GM21528 (cell line): ENCODE results near the gene SPPL3.
"Not testable (repeated sequence)": the region's sequence is repeated elsewhere in the genome, so short reads cannot be mapped to it uniquely, and the experiment has no call there.

Experiments used
- ATAC-seq: cut with Tn5 transposase; IDR thresholded peaks from one replicate; pipeline ENCODE4 v1.9.1; 2021; ENCODE audit warnings: mild to moderate bottlenecking, moderate library complexity; ENCODE audit not compliant: unreplicated experiment, low FRiP score

Gene SPPL3

DNA sequence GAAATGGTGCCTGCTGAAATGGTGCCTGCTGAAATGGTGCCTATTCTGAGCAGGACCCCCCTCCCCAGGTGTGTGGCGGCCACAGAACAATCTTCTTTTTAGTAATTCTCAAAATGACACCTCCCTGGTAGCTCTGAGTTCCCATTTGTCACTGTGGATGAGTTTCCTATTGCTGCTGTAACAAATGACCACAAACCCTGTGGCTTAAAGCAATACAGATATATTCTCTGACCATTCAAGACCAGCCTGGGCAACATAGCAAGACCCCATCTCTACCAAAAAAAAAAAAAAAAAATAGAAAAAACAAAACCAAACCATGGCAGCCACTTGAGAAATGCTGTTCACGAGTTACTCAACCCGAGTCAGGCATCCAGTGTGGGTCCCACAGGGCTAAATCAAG, 170.6 kb downstream of the SPPL3 start:
- no peak for ATAC-seq

- ATAC-seq, result not testable (repeated sequence)
Observed at GRCh38 chr12:120732198-120732597, 172.0 kb downstream of the SPPL3 start.

DNA sequence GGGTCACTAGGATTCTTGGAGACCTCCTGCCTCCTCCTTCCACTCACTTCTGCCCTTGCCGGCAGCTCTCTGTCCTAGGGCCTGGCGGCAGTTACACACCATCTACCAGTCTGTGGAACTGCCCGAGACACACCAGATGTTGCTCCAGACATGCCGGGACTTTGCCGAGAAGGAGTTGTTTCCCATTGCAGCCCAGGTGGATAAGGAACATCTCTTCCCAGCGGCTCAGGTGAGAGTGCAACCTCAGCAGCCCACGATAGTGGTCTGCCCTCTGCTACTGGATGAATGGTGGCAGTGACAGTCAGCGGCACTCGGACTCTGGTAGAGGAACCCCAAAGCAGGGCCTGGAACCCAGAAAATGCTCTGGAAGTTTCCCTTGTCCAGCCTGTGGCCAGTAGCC, 177.2 kb downstream of the SPPL3 start:
- ATAC-seq, result no peak

- ATAC-seq, result no peak
Observed at GRCh38 chr12:120726510-120726793, 177.7 kb downstream of the SPPL3 start.

- ATAC-seq, result peak; percentile 93
Observed at GRCh38 chr12:120725659-120726509, 178.3 kb downstream of the SPPL3 start, which contains the start of gene ACADS. ACADS (plus strand) TSS chr12:120725826; CDS start chr12:120725886, 60 bp downstream.

DNA sequence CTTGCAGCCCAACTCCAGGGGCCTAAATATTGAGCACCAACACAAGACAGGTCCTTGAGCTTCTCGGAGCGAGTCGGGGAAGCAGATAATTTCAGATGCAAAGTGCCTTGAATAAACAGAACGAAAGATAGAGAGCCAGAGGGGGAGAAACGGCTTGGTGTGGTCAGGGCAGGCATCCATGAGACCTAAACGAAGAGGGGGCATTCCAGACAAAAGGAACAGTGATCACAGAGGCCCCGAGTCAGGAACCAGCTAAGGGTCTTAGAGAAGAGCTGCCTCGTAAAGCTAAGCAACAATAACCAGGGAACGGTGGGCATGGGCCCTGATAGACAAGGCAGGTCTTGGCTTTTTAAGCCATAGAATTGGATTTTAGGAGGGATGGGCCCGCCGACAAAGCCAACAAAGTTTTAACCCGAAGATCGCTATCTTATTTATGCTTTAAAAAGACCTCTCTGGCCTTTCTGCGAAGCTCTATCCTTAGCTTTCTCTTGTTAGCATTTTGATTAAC, 179.0 kb downstream of the SPPL3 start:
- peak; percentile 8 for ATAC-seq

GRCh38 chr12:120724720-120725119, 179.4 kb downstream of the SPPL3 start:
- no peak for ATAC-seq

- no peak for ATAC-seq
Observed at GRCh38 chr12:120722784-120723183, 181.4 kb downstream of the SPPL3 start.

- no peak for ATAC-seq
Observed at GRCh38 chr12:120721866-120722265, 182.3 kb downstream of the SPPL3 start.

GRCh38 chr12:120720987-120721801, 183.0 kb downstream of the SPPL3 start:
- no peak for ATAC-seq

GRCh38 chr12:120720234-120720986, 183.7 kb downstream of the SPPL3 start:
- no peak for ATAC-seq

GRCh38 chr12:120719496-120720233, 184.5 kb downstream of the SPPL3 start:
- no peak for ATAC-seq

DNA sequence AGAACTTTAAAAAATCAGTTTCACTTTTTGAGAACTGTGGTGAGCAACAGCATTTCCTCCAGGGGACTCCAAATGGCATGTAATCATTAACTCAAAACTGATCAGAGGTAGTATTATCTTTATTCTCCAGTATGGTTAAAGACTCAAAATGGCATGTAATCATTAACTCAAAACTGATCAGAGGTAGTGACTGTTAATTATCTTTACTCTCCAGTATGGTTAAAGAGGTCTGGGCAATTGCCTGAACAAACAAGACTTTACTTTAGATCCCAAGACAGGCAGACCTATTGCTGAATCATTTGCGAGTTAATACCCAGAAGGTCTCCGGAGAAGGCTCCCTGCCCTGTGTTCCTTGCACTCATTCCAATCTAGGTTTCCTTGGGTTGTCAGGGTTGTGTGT, 185.1 kb downstream of the SPPL3 start:
- ATAC-seq, result no peak

DNA sequence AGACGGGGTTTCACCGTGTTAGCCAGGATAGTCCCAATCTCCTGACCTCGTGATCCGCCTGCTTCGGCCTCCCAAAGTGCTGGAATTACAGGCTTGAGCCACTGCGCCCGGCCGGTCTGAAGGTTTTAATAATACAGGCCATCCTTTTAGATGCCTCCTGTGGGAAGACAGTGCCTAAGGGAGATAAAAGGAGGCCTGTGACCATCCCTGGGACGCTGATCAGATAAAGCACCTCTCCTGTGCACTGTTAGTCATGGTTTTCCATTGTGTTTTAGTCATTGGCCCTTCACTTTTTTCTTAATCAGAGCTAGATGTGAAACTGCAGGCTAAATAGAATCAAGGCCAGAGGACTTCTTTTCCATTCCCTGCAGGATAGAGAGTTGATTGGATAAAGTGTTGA, 186.1 kb downstream of the SPPL3 start:
- no peak for ATAC-seq

- ATAC-seq, result no peak
Observed at GRCh38 chr12:120713861-120714482, 190.2 kb downstream of the SPPL3 start.

DNA sequence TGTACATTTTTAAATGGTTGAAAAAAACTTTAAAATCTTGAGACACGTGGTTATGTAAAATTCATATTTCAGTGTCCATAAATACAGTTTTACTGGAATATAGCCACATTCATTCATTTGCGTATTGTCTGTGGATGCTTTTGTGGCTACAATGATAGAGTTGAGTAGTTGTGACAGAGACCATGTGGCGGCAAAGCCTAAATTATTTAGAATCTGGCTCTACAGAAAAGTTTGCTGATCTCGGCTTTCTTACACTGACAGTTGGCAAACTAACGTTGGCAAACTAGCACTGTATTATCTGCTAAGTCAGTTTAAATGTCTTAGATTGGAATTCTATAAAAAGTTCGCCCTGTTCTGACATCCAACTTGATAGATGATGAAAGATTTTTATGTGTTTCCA, 191.5 kb downstream of the SPPL3 start:
- no peak for ATAC-seq
